Measurements from ENCODE around the gene SMIM35. TPM values are rescaled to one million over a fixed set of nuclear protein-coding genes. Genes with fewer than 3 reads are reported as not detected.

The SMIM35 gene
- under 1 TPM; 0.45 to 0.55 TPM for total RNA-seq

DNA sequence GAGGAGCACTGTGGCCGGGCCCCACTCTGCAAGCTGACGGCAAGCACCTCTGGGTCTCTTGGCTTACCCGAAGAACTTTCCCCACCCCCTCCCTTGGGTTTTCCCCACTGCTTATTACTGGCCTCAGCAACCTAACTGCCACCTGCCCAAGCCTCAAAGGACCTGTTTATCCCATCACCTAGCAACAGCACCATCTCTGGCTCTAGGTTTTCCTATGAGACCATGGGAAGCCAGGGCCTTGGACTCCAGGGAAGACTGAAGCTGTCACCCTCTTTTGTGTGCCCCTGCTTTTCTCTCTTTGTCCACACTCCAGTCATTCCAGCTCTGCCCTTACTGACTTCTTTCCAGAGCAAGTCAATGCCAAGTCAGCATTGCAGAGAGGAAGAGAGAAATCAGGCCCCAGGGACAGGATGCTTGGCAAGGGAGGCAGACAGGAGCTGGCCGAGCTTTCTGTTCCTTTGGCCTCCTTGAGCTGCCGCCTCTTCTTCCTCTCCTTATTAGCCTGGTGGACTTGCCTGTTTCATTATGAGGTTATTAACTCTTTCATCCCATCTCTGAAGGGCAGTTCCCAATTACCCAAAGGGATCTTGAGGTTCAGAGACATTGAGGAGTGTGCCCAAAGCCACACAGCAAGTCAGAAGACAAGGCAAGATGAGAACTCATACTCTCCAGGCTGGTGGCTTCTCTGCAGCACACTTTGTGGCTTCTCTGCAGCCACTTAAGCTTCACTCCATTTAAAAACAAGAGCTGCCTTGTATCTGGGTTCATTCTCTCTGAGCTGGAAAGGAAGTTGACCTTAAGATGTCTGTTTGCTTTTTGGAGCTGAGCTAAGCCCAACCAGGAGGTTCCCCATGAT is at the start of gene SMIM35:
Gene SMIM35, minus strand, starts transcription at position 51 of the 856 bp plus-strand sequence. CDS start 206 bp downstream, outside the sequence.
- CTCF ChIA-PET, result no interaction called here
- POLR2A ChIA-PET, result no interaction called here
- Mint-ChIP-seq H3K36me3 (ENCODE audit: low read depth) (peaks cover 16% of the 10 kb centered on the region), H3K9me3 (peaks cover 35% of the 10 kb centered on the region), H3K4me3 (no peak within 1 kb of the TSS), H3K27me3 (peaks cover 10% of the 10 kb centered on the region), H3K4me1 (no peaks in the 10 kb centered on the region), H3K27ac (no peak within 1 kb of the TSS)
- no peak for DNase-seq

- POLR2A ChIA-PET, result no interaction called here
- H3K4me1 Mint-ChIP-seq, result no peaks in the 10 kb centered on the region
- CTCF ChIA-PET, result no interaction called here
- no peaks in the 10 kb centered on the region for H3K9me3 Mint-ChIP-seq
- H3K36me3 Mint-ChIP-seq (ENCODE audit: low read depth), result no peaks in the 10 kb centered on the region
- no peak for DNase-seq
- no peak overlapping the region for H3K27ac Mint-ChIP-seq
- peaks cover 38% of the 10 kb centered on the region for H3K27me3 Mint-ChIP-seq
- H3K4me3 Mint-ChIP-seq, result no peak overlapping the region
These were observed 49.6 kb upstream of the SMIM35 start for GRCh38 chr11:118136341-118136740.

- H3K4me3 Mint-ChIP-seq, result no peak overlapping the region
- CTCF ChIA-PET, result interaction anchor here (1.4 kb wide), 1 partner anchor 160 kb away, joined by 3 read pairs; no protein-coding TSS in a partner anchor
These were observed 49.0 kb upstream of the SMIM35 start for GRCh38 chr11:118135796-118136165.

DNA sequence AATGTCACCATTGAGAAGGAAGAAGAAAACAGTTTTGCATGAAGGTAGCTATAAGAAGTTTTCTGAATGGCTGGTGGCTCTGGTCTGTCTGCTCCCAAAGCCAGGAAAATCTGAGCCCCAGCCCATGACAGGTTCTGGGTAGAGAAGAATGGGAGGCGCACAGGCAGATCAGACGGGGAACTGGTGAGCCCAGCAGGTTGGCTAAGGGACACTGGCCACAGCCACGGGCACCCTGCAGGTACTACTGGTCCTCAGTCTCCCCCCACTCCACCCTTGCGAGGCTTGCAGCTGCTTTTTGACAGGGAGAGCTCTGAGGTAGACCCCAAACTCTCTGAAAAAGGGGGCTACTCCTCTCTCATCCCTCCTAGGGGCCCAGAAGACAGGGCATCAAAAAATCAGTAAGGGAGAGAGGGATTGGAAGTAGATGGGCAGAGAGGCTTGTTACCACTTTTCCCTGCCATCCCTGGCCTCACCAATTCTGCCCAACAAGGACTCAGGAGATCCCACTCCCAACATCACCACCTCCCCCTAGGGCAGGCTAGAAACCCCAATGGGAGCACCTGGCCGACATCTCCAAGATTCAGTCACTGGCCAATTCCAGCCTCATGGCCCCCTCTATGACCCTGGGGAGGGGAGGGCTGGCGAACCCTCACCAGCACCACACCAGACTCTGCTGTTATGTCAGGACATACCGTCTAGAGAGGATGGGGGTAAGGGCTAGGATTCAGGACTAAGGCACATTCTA is 48.5 kb upstream of the SMIM35 start:
- Mint-ChIP-seq H3K4me3 (no peak overlapping the region), H3K27ac (no peak overlapping the region), H3K4me1 (no peaks in the 10 kb centered on the region), H3K36me3 (ENCODE audit: low read depth) (no peaks in the 10 kb centered on the region), H3K9me3 (no peaks in the 10 kb centered on the region), H3K27me3 (peaks cover 37% of the 10 kb centered on the region)
- POLR2A ChIA-PET, result no interaction called here
- CTCF ChIA-PET, result interaction anchor here (1.4 kb wide), 1 partner anchor 160 kb away, joined by 3 read pairs; no protein-coding TSS in a partner anchor
- DNase-seq, result no peak

More at GRCh38 chr11:118135796-118136165, 49.0 kb upstream of the SMIM35 start:
- peaks cover 40% of the 10 kb centered on the region for H3K27me3 Mint-ChIP-seq
- DNase-seq, result no peak
- no peaks in the 10 kb centered on the region for H3K4me1 Mint-ChIP-seq
- no peak overlapping the region for H3K27ac Mint-ChIP-seq
- H3K9me3 Mint-ChIP-seq, result no peaks in the 10 kb centered on the region
- no peaks in the 10 kb centered on the region for H3K36me3 Mint-ChIP-seq (ENCODE audit: low read depth)
- POLR2A ChIA-PET, result no interaction called here

DNA sequence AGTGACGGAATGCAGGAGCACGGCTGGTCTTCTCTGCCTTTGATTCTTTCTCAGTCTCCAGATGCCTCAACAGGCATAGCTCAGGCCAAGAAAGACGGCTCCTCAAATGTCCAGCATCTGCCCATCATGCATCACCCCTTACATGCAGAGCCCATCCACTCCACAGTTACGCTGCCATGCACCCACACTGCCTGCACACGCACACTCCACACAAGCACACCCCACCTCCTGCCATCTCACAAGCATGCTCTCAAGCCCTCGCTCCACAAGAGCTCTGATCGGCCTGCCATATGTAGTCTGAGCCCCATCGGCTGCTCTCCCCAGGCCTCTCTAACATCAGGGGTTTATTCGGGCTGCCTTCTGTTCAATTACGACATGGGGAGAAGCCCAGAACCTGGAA is 47.1 kb upstream of the SMIM35 start:
- H3K9me3 Mint-ChIP-seq, result no peaks in the 10 kb centered on the region
- H3K4me1 Mint-ChIP-seq, result peaks cover 2% of the 10 kb centered on the region
- no peak overlapping the region for H3K4me3 Mint-ChIP-seq
- CTCF ChIA-PET, result interaction anchor here (0.9 to 1.2 kb wide), 3 partner anchors 10 to 38 kb away, joined by 3 to 5 read pairs (median 3); no protein-coding TSS in a partner anchor
- no peaks in the 10 kb centered on the region for H3K36me3 Mint-ChIP-seq (ENCODE audit: low read depth)
- H3K27me3 Mint-ChIP-seq, result peaks cover 34% of the 10 kb centered on the region
- no peak overlapping the region for H3K27ac Mint-ChIP-seq
- POLR2A ChIA-PET, result no interaction called here
- no peak for DNase-seq

- POLR2A ChIA-PET, result no interaction called here
- peaks cover 2% of the 10 kb centered on the region for H3K4me1 Mint-ChIP-seq
- CTCF ChIA-PET, result interaction anchor here (1.0 kb wide), 1 partner anchor 11 kb away, joined by 3 read pairs; no protein-coding TSS in a partner anchor
- H3K4me3 Mint-ChIP-seq, result no peak overlapping the region
- peaks cover 31% of the 10 kb centered on the region for H3K27me3 Mint-ChIP-seq
- H3K36me3 Mint-ChIP-seq (ENCODE audit: low read depth), result no peaks in the 10 kb centered on the region
- no peaks in the 10 kb centered on the region for H3K9me3 Mint-ChIP-seq
- H3K27ac Mint-ChIP-seq, result no peak overlapping the region
- no peak for DNase-seq
These were observed 45.8 kb upstream of the SMIM35 start for GRCh38 chr11:118132385-118133151.

- H3K4me3 Mint-ChIP-seq, result no peak overlapping the region
These were observed 42.9 kb upstream of the SMIM35 start for GRCh38 chr11:118129471-118130172.

GRCh38 chr11:118128721-118129470 is 42.1 kb upstream of the SMIM35 start:
- peaks cover 25% of the 10 kb centered on the region for H3K27me3 Mint-ChIP-seq
- no peaks in the 10 kb centered on the region for H3K36me3 Mint-ChIP-seq (ENCODE audit: low read depth)
- H3K4me1 Mint-ChIP-seq, result peaks cover 5% of the 10 kb centered on the region

More at GRCh38 chr11:118129471-118130172, 42.9 kb upstream of the SMIM35 start:
- H3K27me3 Mint-ChIP-seq, result peaks cover 31% of the 10 kb centered on the region
- H3K27ac Mint-ChIP-seq, result no peak overlapping the region
- POLR2A ChIA-PET, result interaction anchor here (0.6 kb wide), 1 partner anchor 143 kb away, joined by 3 read pairs; no protein-coding TSS in a partner anchor
- no peaks in the 10 kb centered on the region for H3K36me3 Mint-ChIP-seq (ENCODE audit: low read depth)
- no peaks in the 10 kb centered on the region for H3K9me3 Mint-ChIP-seq
- no peak for DNase-seq
- CTCF ChIA-PET, result interaction anchor here (0.6 kb wide), 1 partner anchor 353 kb away, joined by 3 read pairs; no protein-coding TSS in a partner anchor
- peaks cover 5% of the 10 kb centered on the region for H3K4me1 Mint-ChIP-seq

DNA sequence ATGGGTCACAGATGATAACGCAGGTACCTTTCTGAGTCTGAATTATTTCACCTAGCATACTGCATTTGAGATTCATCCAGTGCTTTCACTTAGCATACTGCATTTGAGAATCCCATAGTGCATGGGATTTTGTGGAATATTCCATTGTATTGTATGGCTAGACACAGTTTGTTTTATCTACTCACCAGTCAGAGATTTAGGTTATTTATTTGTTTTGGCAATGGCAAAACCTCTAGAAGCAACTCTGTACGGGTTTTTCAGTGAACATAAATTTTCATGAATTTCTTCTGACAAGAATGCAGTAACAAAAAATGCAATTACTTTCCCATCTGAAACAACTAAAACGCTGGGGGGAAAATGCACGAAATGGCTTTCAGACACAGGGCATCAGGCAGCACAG is 41.5 kb upstream of the SMIM35 start:
- Mint-ChIP-seq H3K4me1 (peaks cover 5% of the 10 kb centered on the region), H3K9me3 (no peaks in the 10 kb centered on the region), H3K4me3 (no peak overlapping the region), H3K36me3 (ENCODE audit: low read depth) (no peaks in the 10 kb centered on the region), H3K27me3 (peaks cover 23% of the 10 kb centered on the region), H3K27ac (no peak overlapping the region)
- DNase-seq, result no peak
- POLR2A ChIA-PET, result no interaction called here
- CTCF ChIA-PET, result no interaction called here

More at GRCh38 chr11:118128721-118129470, 42.1 kb upstream of the SMIM35 start:
- Mint-ChIP-seq H3K27ac (no peak overlapping the region), H3K4me3 (no peak overlapping the region), H3K9me3 (no peaks in the 10 kb centered on the region)
- CTCF ChIA-PET, result interaction anchor here (0.6 kb wide), 1 partner anchor 354 kb away, joined by 3 read pairs; no protein-coding TSS in a partner anchor
- DNase-seq, result no peak
- POLR2A ChIA-PET, result no interaction called here

DNA sequence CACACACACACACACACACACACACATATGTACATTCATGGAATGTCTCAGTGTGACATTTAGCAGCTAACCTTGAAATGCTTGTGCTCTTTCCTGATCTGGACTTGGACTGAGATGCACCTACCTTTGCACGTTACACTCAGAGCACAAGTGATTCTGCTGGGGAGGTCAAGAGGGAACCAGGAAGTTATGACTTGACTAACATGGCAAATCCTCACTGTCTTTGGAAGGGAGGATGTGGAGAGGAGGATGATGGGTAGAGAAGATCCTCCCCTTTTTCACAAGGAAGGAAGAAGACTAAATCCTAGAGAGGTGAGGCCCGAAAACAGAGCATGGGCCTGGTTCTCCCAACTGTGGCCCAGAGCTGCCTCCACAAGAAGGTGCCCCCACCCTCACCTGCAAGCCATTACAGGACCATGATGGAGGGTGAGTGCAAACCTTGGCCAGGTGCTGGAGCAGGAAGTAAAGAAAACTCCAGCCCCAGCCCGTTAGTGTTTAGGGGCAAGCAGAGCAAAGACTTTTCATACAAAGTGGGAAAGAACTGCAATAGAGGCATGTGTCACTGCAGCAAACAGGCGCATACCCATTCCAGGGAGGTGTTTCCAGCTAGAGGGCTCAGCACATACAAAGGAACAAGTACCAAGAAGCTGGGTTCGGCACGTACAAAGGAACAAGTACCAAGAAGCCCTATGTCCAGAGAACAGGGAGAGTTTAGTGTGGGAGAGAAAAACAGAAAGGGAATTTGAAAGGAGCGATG is 39.5 kb upstream of the SMIM35 start:
- DNase-seq, result no peak
- Mint-ChIP-seq H3K27ac (no peak overlapping the region), H3K27me3 (peaks cover 21% of the 10 kb centered on the region), H3K4me3 (no peak overlapping the region), H3K36me3 (ENCODE audit: low read depth) (no peaks in the 10 kb centered on the region), H3K4me1 (peaks cover 5% of the 10 kb centered on the region), H3K9me3 (no peaks in the 10 kb centered on the region)
- ChIA-PET CTCF (interaction anchor here (0.6 to 1.3 kb wide), 2 partner anchors 19 to 26 kb away, joined by 3 read pairs; partner anchors contain the start of gene SCN4B), POLR2A (no interaction called here)

DNA sequence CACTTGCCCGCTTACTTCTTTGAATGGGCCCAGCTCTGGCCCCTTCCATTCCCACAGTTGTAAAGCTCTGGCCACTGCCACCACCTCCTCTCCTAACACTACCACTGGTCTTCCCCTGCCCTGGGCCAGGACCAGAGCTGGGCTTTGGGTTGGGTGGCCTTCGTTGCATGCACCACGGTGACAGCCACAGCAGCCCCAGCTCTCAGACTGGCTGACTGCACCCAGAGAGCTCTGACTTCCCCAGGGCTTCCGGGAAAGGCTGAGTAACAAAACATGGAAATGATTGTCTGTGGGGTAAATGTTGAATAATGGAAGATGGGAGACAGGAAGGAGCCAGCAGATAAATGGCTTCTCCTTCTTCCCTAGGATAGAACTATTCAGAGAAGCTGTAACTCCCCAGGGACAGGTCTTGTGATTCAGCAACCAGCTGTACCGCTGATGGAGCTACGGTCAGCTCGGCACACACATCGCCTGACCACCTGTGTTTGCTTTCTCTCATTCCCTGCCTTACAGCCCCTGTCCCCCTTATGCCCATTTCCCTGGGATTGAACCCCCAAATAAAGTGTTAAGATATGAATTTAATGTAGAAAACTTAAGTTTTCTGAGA is 38.3 kb upstream of the SMIM35 start:
- peaks cover 5% of the 10 kb centered on the region for H3K4me1 Mint-ChIP-seq

More for the DNA sequence above, 38.3 kb upstream of the SMIM35 start:
- H3K27me3 Mint-ChIP-seq, result peaks cover 19% of the 10 kb centered on the region
- H3K36me3 Mint-ChIP-seq (ENCODE audit: low read depth), result no peaks in the 10 kb centered on the region
- H3K9me3 Mint-ChIP-seq, result no peaks in the 10 kb centered on the region
- ChIA-PET POLR2A (no interaction called here), CTCF (interaction anchor here (1.6 kb wide), 1 partner anchor 46 kb away, joined by 7 read pairs; no protein-coding TSS in a partner anchor)
- H3K4me3 Mint-ChIP-seq, result no peak overlapping the region
- no peak overlapping the region for H3K27ac Mint-ChIP-seq
- no peak for DNase-seq
